HepG2 (cell line): ENCODE data around the gene TBC1D10B. TPM values are rescaled to one million over a fixed set of nuclear protein-coding genes. Genes with fewer than 3 reads are reported as not detected.

Source experiments
- AGO1 ChIP-seq: fragments of 200-400 bp; formaldehyde crosslinking; IDR thresholded peaks from 2 replicates; pipeline ENCODE4 v1.6.1; 2017; ENCODE audit warnings: mild to moderate bottlenecking, low read depth, low read length, moderate library complexity; ENCODE audit not compliant: poor library complexity, severe bottlenecking
- FIP1L1 ChIP-seq: fragments of 200-400 bp; formaldehyde crosslinking; IDR thresholded peaks from 2 replicates; pipeline ENCODE4 v1.6.1; 2018; ENCODE audit warnings: low read depth, mild to moderate bottlenecking, low read length, moderate library complexity, borderline replicate concordance; ENCODE audit not compliant: insufficient read depth
- NCOA1 ChIP-seq: sonication (generic); formaldehyde crosslinking; IDR thresholded peaks from 2 replicates; pipeline ENCODE4 v1.9.0; 2021; ENCODE audit warnings: missing genetic modification reagents
- SKI ChIP-seq: fragments of 450-650 bp; IDR thresholded peaks from one replicate; pipeline ENCODE4 v1.6.1; 2018; ENCODE audit warnings: mild to moderate bottlenecking; ENCODE audit not compliant: partially characterized antibody
- TSC22D2 ChIP-seq: sonication (generic); formaldehyde crosslinking; IDR thresholded peaks from 2 replicates; pipeline ENCODE4 v1.5.1; 2020; ENCODE audit warnings: missing genetic modification reagents, mild to moderate bottlenecking, borderline replicate concordance
- ZNF17 ChIP-seq: sonication (generic); formaldehyde crosslinking; IDR thresholded peaks from 2 replicates; pipeline ENCODE4 v1.5.0; 2020; ENCODE audit warnings: mild to moderate bottlenecking, missing genetic modification reagents
- ZNF446 ChIP-seq: sonication (generic); formaldehyde crosslinking; IDR thresholded peaks from 2 replicates; pipeline ENCODE4 v1.5.0; 2020; ENCODE audit warnings: mild to moderate bottlenecking, missing genetic modification reagents
- ZNF558 ChIP-seq: sonication (generic); formaldehyde crosslinking; IDR thresholded peaks from 2 replicates; pipeline ENCODE4 v1.9.0; 2022; ENCODE audit warnings: mild to moderate bottlenecking, missing genetic modification reagents, borderline replicate concordance
- polyA plus RNA-seq, 8 experiments: library from polyadenylated mRNA; depleted of rRNA in 3 of 8; stranded (reverse) in 7 of 8; unstranded in 1 of 8; fragments of >200 nt; fragmentation: Illumina TruSeq in 4 of 8; extraction: Trizol in 4 of 8; gene quantifications; 2 replicates each; pipeline versions ENCODE4 v1.2.1 to v1.2.3, GENCODE V29; 2011 to 2016; ENCODE audit warnings: low read depth in 4 of 8, missing spikeins in 1 of 8, mixed read lengths in 1 of 8; ENCODE audit not compliant: insufficient read depth in 1 of 8
- total RNA-seq, 5 experiments: library from RNA; depleted of rRNA; stranded (reverse); fragments of >200 nt; fragmentation: Illumina TruSeq; extraction: Trizol; gene quantifications; 2 replicates each; pipeline ENCODE4 v1.2.3, GENCODE V29; 2016; ENCODE audit warnings: low read depth in 1 of 5
- TF ChIP-seq, protein P1 (sequence below): sonication (generic); formaldehyde crosslinking; IDR thresholded peaks from one replicate; pipeline ENCODE4 v1.5.1; 2020; ENCODE audit warnings: mild to moderate bottlenecking, missing genetic modification reagents; ENCODE audit errors: not compliant biosample characterization
- TF ChIP-seq, protein P2 (sequence below): sonication (generic); formaldehyde crosslinking; IDR thresholded peaks from 2 replicates; pipeline ENCODE4 v1.8.0; 2022; ENCODE audit warnings: mild to moderate bottlenecking, missing genetic modification reagents
- TF ChIP-seq, protein P3 (sequence below): sonication (generic); formaldehyde crosslinking; IDR thresholded peaks from 2 replicates; pipeline ENCODE4 v1.8.0; 2022; ENCODE audit warnings: missing genetic modification reagents, mild to moderate bottlenecking, moderate library complexity, borderline replicate concordance
- TF ChIP-seq, protein P4 (sequence below): sonication (generic); formaldehyde crosslinking; IDR thresholded peaks from 2 replicates; pipeline ENCODE4 v1.4.0; 2020; ENCODE audit warnings: mild to moderate bottlenecking, missing genetic modification reagents

TBC1D10B gene
- total and polyA plus RNA-seq, 2 of the 13 experiments (the other 11 are each of a cell fraction or from before 2014, with no cell fraction given), result 15.7 to 24.8 TPM

DNA sequence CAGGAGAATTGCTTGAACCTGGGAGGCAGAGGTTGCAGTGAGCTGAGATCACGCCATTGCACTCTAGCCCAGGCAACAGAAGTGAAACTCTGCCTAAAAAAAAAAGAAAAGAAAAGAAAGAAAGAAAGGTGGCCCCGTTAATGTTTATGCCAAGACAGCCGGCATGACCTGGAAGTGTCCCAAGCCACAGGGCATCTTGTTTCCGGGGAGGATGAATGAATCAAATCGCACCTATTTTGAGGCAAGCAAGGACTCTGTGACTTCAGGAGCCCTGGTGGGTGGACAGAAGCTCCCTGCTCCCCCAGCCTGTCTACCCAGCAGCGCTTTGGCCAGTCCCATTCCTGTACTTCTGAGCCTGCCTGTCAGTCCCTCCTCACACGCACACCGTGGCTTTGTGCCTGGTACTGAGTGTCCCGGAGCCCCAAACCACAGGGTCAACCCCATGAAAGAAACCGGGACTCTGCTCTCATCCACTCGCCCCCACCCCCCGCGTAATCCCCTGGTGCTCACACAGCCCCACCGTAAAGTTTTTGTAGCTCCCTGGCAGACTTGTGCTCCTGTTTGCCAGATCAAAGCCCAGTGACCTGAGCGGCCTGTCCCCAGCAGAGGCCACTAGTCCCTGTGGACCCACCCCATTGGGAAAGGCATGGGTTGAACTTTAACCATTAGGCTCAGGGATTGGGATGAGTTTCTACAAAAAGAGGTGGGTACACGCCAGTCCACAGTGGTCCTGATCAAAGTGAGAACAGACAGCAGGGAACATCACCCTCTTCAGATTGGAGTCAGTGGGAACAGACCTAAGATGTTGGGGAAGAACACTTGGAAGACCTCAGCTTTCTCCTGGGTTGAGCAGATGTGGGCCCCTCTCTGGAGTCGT, 34.5 kb downstream of the TBC1D10B start (continued):
- TF ChIP-seq, protein P1, sequence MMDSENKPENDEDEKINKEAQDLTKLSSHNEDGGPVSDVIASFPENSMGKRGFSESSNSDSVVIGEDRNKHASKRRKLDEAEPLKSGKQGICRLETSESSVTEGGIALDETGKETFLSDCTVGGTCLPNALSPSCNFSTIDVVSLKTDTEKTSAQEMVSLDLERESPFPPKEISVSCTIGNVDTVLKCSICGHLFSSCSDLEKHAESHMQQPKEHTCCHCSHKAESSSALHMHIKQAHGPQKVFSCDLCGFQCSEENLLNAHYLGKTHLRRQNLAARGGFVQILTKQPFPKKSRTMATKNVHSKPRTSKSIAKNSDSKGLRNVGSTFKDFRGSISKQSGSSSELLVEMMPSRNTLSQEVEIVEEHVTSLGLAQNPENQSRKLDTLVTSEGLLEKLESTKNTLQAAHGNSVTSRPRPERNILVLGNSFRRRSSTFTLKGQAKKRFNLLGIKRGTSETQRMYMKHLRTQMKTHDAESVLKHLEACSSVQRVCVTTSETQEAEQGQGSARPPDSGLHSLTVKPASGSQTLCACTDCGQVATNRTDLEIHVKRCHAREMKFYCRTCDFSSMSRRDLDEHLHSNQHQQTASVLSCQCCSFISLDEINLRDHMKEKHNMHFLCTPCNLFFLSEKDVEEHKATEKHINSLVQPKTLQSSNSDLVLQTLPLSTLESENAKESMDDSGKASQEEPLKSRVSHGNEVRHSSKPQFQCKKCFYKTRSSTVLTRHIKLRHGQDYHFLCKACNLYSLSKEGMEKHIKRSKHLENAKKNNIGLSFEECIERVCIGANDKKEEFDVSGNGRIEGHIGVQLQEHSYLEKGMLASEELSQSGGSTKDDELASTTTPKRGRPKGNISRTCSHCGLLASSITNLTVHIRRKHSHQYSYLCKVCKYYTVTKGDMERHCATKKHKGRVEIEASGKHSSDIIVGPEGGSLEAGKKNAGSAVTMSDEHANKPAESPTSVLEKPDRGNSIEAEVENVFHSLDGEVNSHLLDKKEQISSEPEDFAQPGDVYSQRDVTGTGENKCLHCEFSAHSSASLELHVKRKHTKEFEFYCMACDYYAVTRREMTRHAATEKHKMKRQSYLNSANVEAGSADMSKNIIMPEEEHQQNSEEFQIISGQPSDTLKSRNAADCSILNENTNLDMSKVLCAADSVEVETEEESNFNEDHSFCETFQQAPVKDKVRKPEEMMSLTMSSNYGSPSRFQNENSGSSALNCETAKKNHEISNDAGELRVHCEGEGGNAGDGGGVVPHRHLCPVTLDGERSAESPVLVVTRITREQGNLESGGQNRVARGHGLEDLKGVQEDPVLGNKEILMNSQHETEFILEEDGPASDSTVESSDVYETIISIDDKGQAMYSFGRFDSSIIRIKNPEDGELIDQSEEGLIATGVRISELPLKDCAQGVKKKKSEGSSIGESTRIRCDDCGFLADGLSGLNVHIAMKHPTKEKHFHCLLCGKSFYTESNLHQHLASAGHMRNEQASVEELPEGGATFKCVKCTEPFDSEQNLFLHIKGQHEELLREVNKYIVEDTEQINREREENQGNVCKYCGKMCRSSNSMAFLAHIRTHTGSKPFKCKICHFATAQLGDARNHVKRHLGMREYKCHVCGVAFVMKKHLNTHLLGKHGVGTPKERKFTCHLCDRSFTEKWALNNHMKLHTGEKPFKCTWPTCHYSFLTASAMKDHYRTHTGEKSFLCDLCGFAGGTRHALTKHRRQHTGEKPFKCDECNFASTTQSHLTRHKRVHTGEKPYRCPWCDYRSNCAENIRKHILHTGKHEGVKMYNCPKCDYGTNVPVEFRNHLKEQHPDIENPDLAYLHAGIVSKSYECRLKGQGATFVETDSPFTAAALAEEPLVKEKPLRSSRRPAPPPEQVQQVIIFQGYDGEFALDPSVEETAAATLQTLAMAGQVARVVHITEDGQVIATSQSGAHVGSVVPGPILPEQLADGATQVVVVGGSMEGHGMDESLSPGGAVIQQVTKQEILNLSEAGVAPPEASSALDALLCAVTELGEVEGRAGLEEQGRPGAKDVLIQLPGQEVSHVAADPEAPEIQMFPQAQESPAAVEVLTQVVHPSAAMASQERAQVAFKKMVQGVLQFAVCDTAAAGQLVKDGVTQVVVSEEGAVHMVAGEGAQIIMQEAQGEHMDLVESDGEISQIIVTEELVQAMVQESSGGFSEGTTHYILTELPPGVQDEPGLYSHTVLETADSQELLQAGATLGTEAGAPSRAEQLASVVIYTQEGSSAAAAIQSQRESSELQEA (CRISPR knock-in tag), result no peak
- TF ChIP-seq NCOA1 (peak; percentile 63; the same call in 1 of the 2 replicates), AGO1 (no peak), TSC22D2 (CRISPR knock-in tag) (peak; percentile 28; the same call in 1 of the 2 replicates), FIP1L1 (no peak), SKI (peak; percentile 52), ZNF17 (CRISPR knock-in tag) (peak; percentile 75; the same call in 1 of the 2 replicates), ZNF446 (CRISPR knock-in tag) (no peak), ZNF558 (no peak; the same call in 1 of the 2 replicates)
- TF ChIP-seq, protein P2, sequence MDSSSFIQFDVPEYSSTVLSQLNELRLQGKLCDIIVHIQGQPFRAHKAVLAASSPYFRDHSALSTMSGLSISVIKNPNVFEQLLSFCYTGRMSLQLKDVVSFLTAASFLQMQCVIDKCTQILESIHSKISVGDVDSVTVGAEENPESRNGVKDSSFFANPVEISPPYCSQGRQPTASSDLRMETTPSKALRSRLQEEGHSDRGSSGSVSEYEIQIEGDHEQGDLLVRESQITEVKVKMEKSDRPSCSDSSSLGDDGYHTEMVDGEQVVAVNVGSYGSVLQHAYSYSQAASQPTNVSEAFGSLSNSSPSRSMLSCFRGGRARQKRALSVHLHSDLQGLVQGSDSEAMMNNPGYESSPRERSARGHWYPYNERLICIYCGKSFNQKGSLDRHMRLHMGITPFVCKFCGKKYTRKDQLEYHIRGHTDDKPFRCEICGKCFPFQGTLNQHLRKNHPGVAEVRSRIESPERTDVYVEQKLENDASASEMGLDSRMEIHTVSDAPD (CRISPR knock-in tag), result no peak; the same call in 1 of the 2 replicates
- TF ChIP-seq, protein P3, sequence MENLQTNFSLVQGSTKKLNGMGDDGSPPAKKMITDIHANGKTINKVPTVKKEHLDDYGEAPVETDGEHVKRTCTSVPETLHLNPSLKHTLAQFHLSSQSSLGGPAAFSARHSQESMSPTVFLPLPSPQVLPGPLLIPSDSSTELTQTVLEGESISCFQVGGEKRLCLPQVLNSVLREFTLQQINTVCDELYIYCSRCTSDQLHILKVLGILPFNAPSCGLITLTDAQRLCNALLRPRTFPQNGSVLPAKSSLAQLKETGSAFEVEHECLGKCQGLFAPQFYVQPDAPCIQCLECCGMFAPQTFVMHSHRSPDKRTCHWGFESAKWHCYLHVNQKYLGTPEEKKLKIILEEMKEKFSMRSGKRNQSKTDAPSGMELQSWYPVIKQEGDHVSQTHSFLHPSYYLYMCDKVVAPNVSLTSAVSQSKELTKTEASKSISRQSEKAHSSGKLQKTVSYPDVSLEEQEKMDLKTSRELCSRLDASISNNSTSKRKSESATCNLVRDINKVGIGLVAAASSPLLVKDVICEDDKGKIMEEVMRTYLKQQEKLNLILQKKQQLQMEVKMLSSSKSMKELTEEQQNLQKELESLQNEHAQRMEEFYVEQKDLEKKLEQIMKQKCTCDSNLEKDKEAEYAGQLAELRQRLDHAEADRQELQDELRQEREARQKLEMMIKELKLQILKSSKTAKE (CRISPR knock-in tag), result peak; percentile 69; the same call in 1 of the 2 replicates
- TF ChIP-seq, protein P4, sequence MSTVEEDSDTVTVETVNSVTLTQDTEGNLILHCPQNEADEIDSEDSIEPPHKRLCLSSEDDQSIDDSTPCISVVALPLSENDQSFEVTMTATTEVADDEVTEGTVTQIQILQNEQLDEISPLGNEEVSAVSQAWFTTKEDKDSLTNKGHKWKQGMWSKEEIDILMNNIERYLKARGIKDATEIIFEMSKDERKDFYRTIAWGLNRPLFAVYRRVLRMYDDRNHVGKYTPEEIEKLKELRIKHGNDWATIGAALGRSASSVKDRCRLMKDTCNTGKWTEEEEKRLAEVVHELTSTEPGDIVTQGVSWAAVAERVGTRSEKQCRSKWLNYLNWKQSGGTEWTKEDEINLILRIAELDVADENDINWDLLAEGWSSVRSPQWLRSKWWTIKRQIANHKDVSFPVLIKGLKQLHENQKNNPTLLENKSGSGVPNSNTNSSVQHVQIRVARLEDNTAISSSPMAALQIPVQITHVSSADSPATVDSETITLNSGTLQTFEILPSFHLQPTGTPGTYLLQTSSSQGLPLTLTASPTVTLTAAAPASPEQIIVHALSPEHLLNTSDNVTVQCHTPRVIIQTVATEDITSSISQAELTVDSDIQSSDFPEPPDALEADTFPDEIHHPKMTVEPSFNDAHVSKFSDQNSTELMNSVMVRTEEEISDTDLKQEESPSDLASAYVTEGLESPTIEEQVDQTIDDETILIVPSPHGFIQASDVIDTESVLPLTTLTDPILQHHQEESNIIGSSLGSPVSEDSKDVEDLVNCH (CRISPR knock-in tag), result no peak
